Measurements from ENCODE around the gene GEN1.
A peak's percentile ranks its signal among the peaks of the same experiment; 100 is the strongest.

GEN1 gene

GRCh38 chr2:17827316-17827715, 73.4 kb downstream of the GEN1 start:
- ATAC-seq: no peak

GRCh38 chr2:17827785-17828184, 73.8 kb downstream of the GEN1 start:
- no peak for ATAC-seq

GRCh38 chr2:17830053-17831034, 76.4 kb downstream of the GEN1 start:
- ATAC-seq: peak; percentile 27 to 44

GRCh38 chr2:17835516-17835915, 81.6 kb downstream of the GEN1 start:
- no peak for ATAC-seq
